Right forelimb (tissue), 1 donor: Measurements from ENCODE around the gene DTNB.
"Not testable (repeated sequence)": the region's sequence is repeated elsewhere in the genome, so short reads cannot be mapped to it uniquely, and the experiment has no call there.

Experiments used
- DNase-seq: peaks from one replicate; pipeline ENCODE4 v3.0.0-alpha.2; 2018

The DTNB gene

DNA sequence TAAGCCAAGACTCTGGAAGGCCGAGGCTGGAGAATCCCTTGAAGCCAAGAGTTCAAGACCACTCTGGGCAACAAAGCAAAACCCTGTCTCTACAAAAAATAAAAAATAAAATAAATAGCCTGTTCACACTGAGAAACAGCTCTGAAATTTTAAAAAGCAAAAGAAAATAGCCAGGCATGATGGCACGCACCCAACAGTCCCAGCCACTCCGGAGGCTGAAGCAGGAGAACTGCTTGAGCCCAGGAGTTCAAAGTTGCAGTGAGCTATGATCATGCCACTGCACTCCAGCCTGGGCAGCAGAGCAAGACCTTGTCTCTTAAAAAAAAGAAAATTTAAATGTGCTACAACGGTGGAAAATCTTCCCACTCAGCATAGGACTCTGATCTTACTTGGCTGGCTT lies 52.7 kb downstream of the DTNB start:
- DNase-seq = no peak

DNA sequence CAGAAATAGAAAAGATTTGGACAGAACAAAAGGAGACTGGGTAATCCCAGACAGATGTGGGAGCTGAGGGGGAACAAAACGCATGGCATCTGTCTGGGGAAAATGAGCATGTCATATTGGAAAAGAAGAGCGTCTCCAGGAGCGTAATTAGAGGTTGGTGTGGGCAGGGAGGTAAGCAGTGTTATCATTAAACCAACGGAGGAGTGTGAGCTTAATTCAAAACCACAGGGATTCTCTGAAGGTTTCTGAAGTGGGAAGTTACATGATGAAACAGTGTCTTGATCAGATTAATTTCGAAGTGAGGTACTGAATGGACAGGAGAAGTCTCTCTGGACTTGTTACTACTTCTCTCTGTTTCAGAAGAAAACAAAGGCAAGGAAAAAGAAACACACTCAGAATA lies 53.3 kb downstream of the DTNB start:
- DNase-seq = no peak

DNA sequence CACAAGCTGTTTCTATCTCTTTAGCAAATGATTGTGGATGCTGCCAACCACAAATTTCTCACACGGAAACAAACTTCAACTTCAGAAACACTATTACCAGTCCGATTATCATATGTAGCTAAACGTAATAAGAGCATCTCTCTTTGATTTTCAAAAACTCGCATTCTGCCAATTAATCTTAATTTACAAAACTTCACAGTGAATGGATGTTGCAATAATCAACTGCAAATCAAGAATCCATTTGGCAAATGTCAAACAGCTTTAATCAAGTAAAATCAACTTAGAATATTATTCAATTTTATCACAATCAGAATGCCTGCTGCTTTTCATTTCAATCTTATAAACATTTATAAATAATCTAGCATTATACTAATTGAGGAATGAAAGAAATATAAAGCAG lies 54.2 kb downstream of the DTNB start:
- no peak for DNase-seq

DNA sequence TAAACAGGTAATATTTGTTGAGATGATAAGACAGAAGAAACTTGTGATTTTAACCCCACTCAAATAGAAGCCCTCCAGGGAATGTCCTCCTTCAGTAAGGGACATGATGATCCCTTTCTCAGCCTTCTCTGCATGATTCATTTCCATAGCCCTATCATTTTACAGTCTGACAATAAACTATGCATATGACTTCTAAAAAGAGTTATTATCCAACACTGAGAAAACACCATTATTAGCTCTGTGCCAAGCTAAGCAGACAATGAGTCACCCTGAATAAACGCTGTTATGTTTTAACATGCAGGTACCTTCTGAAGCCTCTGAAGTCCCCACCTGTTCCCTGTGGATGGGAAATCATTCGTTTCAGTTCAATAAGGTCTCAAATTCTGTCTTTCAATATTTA lies 54.7 kb downstream of the DTNB start:
- no peak for DNase-seq

DNA sequence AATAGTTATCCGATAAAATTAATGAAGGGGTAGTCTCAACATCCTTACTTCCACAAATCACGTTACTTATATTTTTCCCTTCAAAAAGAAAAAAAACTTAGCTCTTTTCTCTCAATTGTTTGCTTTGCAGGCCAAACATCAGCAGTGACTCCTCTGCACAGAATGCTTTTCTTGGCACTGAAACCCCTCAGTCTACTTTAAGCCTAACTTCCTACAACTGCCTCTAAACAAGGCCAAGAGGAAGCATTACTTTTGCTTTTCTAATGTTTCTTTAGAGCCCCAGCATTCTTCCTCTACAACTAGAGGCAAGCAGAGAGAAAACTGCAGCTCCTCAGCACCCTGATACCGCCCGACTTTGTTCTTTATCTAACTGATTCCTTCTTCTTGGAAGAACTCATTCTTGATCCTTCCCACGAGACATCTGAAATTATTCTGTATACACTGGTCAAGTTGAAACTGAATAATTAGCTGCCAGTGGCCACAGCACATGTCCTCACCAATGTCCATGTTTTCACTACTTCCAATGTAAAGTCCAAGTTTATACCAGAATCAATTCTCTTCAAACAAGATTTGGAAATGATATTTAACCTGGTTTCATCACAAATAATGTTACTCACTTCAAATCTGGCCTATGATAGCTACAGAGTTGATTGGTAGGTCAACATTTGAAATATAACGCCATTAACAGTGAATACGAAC lies 55.3 kb downstream of the DTNB start:
- no peak for DNase-seq

DNA sequence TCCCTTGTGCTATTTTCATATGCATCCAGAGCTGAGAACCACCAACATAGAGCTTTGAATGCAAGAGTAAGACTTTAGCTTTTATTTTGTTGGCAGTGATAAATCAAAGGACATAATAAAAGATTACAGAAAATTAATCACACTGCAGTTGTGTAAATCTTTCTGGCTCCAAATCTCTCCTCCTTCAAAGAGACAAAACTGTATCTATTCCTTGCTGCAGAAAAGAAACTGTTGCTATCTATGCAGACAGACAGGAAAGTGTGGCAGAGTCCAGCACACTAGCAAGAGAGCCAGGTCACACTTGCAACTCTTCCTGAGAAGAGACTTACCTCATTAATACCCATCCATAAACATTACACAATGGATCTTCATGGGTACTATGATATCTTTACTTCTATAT lies 57.5 kb downstream of the DTNB start:
- no peak for DNase-seq

DNA sequence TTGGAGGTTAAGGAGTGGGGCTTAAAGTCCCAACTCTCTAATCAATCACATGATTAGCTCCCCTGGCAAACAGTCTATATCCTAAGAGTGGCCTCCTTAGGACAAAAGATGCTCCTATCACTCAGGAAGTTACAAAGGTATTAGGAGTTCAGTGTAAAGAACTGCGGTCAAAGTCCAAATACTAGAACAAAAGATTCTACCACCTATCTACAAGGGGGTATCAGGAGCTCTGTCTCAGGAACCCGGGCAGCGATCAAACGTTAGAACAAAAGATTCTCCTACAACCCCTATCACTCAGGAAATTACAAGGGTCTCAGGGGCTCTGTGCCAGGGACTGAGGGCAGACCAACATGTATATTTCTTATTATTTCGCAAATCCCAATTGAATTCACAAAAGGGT lies 58.0 kb downstream of the DTNB start:
- no peak for DNase-seq

DNA sequence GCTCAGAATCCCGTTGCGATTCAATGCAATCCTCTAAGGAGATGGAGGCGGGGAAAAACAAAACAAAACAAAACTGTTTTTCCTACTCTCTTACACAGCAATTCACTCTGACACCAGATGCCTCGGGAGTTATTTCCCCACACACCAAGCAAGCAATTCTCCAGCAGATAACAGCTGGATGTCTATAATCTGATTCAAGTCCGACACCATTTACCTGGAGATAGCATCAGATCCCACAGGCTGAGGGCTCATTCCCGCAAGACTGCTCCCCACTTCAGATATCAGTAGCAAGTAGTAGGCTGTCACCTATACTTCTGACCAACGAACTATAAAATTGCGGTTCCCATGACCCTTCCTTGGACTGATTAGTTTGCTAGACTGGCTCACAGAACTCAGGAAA lies 58.7 kb downstream of the DTNB start:
- DNase-seq = no peak

DNA sequence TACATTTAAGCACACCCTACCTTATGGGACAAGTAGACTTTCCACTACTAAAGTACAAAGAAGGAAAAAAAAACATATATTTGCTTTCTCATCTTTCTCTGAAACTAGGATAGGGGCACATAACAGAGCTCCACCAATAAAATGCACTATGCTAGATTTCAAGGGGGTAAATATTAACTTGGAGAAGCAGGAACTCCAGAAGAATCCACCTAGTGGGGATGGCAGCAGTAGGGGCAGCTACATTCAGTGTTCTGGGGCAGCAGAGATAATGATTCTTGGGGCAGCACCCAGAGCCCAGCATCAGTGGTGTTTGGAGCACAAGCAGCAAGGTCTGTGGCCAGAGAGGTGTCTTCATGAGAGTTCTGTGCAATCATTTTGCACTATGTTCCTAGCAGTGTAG lies 64.7 kb downstream of the DTNB start:
- DNase-seq = no peak

DNA sequence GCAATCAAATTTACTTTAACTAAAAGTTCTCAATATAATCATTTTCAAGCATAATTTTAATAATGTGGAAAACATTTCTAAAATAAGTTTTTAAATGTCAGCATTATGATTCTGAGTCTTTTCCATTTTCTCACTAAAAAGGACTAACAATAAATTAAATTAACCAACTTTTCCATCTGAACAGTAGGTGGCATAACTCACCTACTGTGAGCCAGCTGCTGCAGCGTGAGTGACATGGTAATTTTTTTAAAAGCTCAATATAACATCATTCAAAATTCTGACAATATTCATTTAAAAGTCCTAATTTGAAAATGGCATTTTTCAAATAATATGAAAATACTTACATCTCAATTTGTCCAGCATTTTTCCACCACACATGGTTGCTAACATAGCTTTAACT lies 66.5 kb downstream of the DTNB start:
- no peak for DNase-seq

DNA sequence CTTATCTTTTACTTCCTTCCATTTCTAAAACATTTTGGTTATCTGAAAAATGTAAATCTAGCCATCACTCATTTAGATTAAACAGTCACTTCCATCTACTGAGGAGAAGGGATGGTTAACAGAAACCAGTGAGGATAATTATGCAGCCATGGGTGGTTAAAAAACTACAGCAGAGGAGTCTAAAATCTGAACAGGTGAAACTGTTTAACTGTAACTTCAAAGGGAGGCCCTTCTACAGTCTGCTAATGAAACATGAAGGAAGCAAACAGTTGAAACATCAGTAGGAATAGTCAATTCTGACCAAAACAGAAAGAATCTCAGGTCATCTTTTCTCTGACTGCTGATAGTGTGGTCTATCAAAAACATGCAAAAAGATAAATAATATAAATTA lies 71.0 kb downstream of the DTNB start:
- no peak for DNase-seq

DNA sequence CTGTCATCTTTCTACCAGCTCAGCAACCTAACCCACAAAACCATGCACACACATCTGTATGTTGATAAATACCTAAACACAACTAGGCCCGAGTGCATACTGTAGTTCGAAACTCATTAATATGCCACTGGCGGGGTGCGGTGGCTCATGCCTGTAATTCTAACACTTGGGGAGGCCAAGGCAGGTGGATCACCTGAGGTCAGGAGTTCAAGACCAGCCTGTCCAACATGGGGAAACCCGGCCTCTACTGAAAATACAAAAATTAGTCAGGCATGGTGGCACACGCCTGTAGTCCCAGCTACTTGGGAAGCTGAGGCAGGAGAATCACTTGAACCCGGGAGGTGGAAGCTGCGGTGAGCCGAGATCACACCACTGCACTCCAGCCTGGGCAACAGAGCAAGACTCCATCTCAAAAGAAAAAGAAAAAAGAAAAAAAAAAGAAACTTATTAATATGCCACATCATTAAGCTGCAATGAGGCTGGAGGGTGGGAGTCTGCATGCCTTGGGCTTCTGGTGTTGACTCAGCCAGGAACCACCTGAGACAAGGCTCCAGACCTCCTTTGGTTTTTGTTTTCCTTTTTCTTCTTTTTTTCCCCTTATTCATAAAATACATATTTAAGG lies 71.6 kb downstream of the DTNB start:
- not testable (repeated sequence) for DNase-seq

DNA sequence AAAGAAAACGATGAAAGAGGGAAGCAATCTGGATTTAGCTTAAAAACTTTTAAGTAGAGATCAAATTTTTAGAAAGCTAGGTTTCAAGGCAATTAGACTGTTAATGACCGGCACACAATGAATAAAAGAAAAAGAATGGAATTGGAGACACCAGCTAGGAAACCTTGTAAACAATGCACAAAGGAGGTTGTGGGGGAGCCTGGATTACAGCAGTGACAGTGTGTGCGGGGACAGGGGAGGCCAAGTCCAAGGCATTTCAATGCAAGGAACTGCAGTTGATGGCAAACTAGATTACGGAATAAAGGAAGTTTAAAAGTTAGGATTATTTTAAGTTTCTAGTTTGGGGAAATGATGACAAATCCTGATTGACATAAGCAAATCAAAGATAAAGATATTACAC lies 74.5 kb downstream of the DTNB start:
- no peak for DNase-seq

DNA sequence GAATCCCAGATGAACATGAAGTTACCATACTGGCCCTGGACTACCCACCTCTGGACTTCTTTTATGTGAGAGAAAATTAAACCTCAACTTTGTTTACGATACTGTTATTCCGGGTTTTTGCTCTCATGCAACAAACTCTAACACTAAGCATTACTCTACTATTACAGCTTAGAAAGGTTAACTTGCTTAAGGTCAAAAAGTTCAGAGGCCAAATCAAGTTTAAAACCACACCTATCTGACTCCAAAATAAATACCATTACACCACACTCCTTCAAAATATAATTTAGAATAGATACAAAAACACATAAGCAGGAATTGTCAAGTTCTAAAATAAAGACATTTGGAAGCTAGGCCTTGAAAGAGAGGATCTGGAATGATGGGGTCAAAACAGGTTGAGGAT lies 75.0 kb downstream of the DTNB start:
- no peak for DNase-seq

DNA sequence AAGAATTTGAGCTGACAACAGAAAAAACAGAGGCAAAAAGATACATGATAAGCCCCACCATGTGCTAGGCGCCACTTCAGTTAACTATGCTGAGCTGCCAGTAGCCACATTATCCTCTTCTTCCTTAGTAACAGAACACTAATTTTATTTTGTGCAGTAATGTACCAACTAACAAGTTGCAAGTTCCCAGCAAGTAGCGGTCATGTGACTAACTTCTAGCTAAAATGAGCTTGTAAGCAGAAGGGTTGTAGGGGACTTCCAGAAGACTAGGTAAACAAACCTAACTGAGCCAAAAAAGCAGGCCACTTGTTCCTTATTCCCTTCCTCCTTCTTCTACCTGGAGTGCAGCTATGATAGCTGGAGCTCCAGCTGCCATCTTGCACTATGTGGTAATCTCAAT lies 75.5 kb downstream of the DTNB start:
- no peak for DNase-seq

DNA sequence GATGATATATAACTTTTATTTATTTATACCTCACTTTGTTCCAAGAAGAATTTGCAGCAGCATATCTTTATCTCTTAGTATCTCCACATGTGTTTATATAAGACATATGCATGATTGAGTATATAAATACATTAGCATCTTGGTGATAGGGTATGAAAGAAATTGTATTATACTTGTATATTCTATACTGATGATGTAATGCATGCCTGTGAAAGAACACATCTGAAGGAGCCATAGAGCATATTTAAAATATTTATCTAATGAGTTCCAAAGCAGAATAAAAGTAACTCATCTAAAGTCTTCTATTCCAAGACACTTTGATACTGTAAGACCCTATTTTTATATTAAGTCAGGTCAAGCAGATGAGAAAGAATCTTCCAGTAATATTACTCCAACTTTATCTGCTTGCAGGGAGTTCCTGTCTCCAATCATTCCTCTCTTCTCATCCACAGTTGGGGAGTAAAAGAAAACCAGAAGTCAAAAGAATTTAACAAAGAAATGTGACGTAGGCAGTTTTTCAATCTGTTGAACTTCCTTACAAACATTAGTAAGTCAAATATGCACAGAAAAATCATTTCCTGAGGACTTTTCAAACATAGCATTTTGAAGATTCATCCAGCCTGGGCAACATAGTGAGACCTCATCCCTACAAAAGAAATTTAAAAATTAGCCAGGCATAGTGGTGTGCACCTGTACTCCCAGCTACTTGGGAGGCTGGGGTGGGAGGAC lies 76.7 kb downstream of the DTNB start:
- no peak for DNase-seq

DNA sequence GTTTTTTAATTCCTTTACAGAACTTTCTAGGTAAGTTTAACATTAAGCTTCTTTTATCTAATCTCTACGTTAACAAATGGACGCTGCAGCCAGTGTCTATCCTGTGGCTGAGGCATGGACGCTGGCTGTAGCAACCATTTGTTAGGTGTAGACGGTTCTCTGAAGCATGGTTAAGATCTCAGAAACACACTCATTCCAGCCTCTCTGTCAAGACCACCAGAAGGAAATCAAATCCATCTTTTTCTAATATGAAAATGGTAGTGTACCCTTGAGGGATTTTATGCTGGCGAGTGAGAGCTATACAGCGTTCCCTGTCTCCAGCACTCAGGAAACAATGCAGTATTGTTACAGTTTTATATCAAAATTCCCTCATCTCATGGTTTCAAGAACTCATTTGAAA lies 78.0 kb downstream of the DTNB start:
- DNase-seq = no peak

DNA sequence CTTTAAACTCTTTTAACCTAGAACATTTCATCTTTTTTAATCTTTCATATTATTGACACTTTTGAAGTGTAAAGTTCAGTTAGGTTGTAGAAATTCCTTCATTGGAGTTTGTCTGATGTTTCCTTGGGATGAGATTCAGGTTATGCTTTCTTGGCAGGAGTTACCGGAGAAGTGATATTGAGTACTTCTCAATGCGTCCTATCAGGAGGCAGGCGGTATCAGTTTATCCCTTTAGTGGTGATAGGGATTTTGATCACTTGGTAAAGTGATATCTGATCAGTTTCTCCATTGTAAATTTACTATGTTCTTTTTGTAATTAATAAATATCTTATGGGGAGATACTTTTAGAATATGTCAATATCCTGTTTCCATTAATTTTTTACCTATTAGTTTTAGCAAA lies 78.4 kb downstream of the DTNB start:
- DNase-seq = no peak

DNA sequence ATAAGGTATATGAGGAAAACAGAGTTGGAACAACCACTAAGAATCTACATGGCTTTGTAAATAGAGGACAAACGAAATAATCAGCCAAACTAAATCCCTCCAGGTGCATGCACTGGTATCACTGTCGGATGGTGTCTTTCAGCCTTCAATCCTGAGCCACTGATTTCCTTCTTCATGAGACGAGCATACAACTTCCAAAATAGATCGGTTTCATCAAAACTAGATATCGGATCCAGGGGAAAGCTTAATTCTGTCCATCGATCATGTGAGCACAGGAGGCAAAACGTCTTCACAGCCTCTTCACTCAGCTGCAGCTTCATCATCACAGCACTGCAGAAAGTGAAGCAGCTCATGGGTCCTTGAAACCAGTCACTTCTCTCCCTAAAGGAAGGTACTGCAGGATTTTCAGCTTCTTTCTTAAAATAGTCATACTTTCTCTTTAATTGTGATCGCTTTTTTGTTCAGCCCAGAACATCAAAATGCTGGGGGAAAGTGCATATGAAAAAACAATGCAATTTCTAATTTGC lies 80.5 kb downstream of the DTNB start:
- no peak for DNase-seq

DNA sequence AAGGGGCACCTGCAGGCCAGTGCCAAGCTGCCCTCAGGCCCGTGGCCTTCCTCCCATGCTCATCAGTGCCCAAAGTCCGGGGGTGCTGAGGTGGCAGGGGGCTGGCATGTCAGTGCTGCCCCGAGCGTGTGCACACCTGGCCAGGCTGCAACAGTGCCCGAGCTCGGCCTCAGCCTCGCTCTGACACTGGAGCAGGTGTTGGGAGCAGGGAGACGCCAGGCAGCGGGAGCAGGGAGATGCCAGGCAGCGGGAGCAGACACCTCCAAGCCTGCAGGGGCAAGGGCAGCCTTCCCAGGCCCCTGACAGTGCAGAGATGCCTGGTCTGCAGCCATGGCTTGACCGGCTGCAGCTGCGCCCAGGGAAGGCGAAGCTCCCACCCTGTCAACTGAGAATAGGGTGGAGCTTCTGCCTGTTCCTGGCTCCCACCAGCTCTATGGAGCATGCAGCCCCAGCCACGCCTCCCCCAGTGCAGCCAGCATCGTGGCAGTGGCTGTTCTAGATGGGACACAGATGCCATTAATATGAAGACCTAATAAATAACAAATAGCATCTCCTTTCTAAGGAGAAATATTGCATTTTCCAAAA lies 82.4 kb downstream of the DTNB start:
- DNase-seq = no peak

DNA sequence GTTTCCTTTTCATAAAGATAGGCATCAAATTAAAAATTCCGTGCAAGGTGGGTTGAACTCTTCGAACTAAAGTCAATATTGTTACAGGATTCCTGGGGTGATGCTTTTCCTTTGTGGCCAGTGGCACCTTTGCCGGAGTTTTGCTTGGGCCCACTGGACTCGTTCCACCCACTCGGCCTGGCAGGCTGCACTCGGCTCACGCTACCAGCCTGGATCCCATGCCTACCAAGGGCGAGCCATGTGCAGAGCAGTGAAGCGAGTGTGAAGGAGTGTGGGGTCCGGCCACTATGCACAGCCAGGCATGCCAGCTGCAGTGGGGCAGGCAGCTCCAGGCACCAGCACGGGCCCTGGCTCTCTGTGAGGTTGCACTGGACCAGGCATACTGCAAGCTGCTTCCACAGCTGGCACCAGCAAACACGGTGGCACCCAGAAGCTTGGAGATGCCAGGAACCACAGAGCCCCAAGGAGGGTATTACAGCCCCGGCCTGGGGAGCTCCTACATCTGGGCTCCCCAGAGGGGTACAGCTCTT lies 83.6 kb downstream of the DTNB start:
- DNase-seq = no peak

DNA sequence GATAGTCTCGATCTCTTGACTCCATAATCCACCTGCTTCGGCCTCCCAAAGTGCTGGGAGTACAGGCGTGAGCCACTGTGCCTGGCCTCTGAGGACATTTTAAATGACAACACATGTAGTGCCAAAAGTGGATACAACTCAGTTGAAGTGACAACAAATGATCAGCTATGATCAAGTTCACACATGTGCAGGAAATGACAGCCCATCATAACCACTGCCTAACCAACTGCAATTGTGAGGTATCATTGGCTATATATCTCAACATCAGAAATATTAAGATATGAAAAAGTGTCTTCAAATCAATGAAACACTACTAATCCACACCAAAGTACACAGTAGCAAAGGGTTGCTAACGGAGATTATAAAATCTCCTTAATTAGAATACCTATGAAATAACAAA lies 84.8 kb downstream of the DTNB start:
- DNase-seq = no peak

DNA sequence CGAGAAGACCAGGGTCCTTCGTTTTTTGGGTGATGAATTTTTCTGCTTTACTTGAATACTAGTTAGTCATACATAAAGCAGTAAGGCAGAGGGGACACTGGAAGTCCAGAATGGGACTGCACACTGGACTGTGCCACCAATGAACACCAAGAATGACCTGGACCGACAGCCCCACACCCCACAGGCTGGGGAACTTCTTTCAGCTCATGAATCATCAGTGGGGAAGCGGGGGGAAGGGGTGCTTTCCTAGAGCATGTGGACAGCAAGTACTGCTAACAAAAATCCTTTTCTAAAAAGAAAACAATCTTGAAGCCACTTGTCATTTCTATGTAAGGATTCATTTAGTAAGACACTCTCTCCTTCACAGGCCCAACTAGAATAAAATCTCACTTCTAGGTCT lies 86.0 kb downstream of the DTNB start:
- no peak for DNase-seq

DNA sequence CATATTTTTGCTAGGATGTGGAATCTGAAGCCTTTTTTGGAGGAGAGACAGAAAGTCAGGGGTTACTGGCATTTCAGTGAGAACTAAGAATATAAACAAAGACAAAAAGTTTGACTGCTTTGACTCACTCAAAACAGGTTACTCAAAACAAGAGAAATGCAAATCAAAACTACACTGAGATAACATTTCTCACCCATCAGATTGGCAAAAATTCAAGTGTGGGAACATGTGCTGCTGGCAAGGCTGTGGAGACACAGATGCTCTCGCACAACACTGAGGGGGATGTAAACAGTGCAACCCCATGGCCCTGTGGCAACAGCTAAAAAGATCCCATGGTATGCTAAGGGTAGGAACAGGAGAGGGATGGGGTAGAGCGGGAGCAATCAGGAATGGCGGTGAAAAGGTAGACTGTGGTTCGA lies 86.6 kb downstream of the DTNB start:
- no peak for DNase-seq
